IPS-18c (cell line): ENCODE measurements around the gene DNM2.

ENCODE experiments used
- H3K4me3 ChIP-seq: 2 replicates; pipeline ENCODE4 v1.7.0; 2013; ENCODE audit warnings: low read depth, mild to moderate bottlenecking, low read length, moderate library complexity; ENCODE audit not compliant: insufficient read depth
- H3K9me3 ChIP-seq: one replicate; pipeline ENCODE4 v1.6.1; 2013; ENCODE audit warnings: mild to moderate bottlenecking, low read length, moderate library complexity; ENCODE audit not compliant: control insufficient read depth, insufficient read depth

Gene DNM2

GRCh38 chr19:10758978-10759377, 41.1 kb downstream of the DNM2 start:
- Histone ChIP-seq H3K9me3 (no peaks in the 10 kb centered on the region), H3K4me3 (no peak overlapping the region)

GRCh38 chr19:10760273-10760944, 42.5 kb downstream of the DNM2 start:
- Histone ChIP-seq H3K4me3 (no peak overlapping the region), H3K9me3 (no peaks in the 10 kb centered on the region)

DNA sequence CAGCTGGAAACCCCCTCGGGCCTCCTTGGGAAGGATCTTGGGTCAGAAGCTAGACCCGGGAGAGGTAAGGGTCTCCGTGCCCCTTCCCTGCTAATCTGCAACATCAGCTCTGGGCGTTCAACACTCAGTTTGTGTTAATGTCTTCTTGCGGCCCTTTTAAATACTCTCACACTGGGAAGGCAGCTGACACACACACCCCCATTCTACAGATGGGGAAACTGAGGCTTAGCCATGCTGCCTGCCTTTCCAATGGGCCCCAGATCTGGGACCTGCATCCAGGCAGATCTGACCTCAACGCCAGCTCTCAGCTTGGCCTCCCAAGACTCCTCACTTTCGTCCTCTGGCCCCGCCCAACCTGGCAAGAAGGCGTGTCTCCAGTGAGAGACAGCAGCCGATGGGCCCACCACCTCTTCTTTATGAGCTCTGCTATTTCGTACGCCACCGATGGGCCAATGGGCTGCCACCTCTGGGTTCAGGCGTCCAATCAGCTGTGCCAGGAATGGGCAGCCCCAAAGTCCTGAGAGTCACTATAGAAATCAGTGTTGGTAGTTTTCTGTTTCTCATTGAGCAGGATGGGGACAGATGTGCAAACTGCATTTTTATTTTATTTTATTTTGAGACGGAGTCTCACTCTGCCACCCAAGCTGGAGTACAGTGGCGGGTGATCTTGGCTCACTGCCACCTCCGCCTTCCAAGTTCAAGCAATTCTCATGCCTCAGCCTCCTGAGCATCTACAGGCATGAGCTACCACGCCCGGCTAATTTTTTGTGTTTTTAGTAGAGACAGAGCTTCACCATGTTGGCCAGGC, 43.8 kb downstream of the DNM2 start:
- H3K4me3 ChIP-seq: no peak overlapping the region
- no peaks in the 10 kb centered on the region for H3K9me3 ChIP-seq

GRCh38 chr19:10762656-10763055, 44.8 kb downstream of the DNM2 start:
- no peaks in the 10 kb centered on the region for H3K9me3 ChIP-seq

GRCh38 chr19:10763411-10763810, 45.5 kb downstream of the DNM2 start:
- Histone ChIP-seq H3K9me3 (no peaks in the 10 kb centered on the region), H3K4me3 (no peak overlapping the region)

More at GRCh38 chr19:10762656-10763055, 44.8 kb downstream of the DNM2 start:
- H3K4me3 ChIP-seq: no peak overlapping the region

- no peak overlapping the region for H3K4me3 ChIP-seq
- no peaks in the 10 kb centered on the region for H3K9me3 ChIP-seq
Measured at GRCh38 chr19:10763828-10764339, 46.0 kb downstream of the DNM2 start.

DNA sequence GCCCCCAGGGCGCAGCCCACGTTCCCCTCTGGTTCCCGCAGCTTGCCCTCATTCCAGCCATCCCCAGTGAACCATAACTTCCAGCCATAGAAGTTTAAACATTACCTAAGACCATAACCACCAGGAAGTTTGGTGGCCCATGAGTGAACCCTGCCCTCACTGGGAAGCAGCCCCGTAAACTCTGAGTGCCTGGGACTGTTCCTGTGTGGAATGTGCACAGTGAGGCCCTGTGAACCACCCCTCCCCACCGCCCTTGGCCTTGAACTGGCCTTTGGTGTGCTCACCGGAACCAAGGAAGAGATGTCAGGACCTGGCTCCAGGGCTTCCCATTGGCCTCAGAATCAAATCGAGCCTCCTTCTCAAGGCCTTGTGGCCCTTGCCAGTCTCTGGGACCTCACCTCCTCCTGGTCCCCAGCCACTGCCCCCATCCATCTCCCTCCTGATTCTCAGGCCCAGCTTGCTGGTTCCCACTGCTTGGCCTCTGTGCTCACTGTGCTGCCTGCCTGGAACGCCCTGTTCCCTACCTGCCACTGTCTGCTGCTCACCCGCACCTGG, 46.5 kb downstream of the DNM2 start:
- H3K9me3 ChIP-seq: no peaks in the 10 kb centered on the region
- H3K4me3 ChIP-seq: no peak overlapping the region

DNA sequence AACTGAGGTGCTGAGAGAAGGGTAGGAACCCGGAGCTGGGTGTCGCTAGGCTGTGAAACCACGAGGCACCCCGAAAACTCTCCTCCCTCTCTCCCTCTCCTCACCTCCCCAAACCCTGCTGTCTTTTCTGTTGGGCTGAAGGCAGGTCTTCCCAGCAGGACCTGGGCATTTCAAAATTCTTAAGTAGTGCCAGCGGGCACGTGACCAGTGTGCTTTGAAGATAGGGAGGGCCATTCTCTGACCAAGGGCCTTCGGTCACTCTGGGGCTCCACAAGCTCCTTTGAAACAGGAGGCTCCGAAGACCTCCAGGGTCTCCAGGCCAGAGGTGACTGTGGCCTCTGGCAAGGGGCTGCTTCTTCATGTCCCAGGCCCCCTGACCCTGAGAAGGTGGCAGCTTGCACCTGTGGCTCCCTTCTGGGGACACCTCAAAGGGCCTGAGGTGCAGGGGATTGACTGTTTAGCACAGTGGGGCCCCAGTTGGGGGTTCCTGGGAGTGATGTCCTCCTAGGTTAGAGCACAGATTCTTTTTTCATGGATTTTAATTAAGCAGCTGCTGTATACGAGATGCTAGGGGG, 48.3 kb downstream of the DNM2 start:
- Histone ChIP-seq H3K9me3 (no peaks in the 10 kb centered on the region), H3K4me3 (no peak overlapping the region)

GRCh38 chr19:10766671-10767201, 48.9 kb downstream of the DNM2 start:
- Histone ChIP-seq H3K9me3 (no peaks in the 10 kb centered on the region), H3K4me3 (no peak overlapping the region)

- no peaks in the 10 kb centered on the region for H3K9me3 ChIP-seq
- no peak overlapping the region for H3K4me3 ChIP-seq
Measured at GRCh38 chr19:10767726-10768125, 49.8 kb downstream of the DNM2 start.

GRCh38 chr19:10768369-10768768, 50.5 kb downstream of the DNM2 start:
- Histone ChIP-seq H3K9me3 (no peaks in the 10 kb centered on the region), H3K4me3 (no peak overlapping the region)

- Histone ChIP-seq H3K4me3 (no peak overlapping the region), H3K9me3 (no peaks in the 10 kb centered on the region)
Measured at GRCh38 chr19:10768936-10769335, 51.1 kb downstream of the DNM2 start.

DNA sequence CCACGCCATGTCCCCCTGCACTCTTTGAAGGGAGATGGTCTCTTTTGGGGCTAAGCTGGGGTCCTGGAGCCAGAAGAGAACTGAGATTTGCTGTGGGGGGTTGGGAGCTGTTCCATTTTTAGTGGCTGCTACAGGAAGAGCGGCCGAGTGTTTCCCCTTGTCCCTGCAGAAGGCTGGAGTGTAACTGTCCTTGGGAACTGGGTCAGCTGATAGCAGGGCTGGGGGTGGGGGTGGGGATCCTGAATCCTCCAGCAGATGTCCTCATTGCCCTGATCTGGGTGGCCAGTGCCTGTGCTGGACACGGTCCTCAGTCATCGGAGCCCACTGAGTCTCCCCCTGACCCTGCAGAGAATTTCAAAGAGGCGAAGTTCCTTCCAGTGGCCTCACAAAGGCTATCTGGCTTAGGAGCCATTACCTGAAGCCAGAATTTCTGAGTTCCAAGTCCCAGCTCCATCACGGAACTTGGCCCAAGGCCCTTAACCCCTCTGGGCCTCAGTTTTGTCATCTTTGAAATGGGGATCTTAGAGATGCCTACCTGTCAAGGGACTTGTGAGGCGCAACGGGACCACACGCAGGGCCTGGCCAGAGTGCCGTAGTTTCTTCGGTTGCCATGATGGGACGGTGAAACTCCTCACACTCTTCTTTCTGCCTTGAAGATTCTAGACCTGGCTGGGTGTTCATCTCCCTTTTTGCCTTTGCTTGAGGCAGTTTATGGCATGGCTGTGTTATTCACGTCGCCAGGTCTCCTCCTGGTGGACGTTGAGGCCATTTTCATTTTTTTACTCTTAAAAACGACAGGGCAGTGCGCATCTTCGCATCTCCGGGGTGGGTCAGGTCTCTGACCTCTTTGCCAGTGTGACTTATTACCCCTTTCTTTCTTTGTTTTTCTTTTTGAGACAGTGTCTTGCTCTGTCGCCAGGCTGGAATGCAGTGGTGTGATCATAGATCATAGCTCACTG, 51.9 kb downstream of the DNM2 start:
- no peak overlapping the region for H3K4me3 ChIP-seq
- H3K9me3 ChIP-seq: no peaks in the 10 kb centered on the region

GRCh38 chr19:10773969-10774368, 56.1 kb downstream of the DNM2 start:
- no peak overlapping the region for H3K4me3 ChIP-seq
- no peaks in the 10 kb centered on the region for H3K9me3 ChIP-seq

DNA sequence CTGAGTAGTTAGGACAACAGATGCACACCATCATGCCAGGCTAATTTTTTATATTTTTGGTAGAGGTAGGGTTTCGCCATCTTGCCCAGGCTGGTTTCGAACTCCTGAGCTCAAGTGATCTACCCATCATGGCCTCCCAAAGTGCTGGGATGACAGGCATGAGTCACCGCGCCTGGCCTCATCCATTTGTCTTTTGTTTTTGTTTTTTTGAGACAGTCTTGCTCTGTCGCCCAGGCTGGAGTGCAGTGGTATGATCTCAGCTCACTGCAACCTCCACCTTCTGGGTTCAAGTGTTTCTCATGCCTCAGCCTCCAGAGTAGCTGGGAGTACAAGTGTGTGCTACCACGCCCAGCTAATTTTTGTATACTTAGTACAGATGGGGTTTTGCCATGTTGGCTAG, 57.0 kb downstream of the DNM2 start:
- no peaks in the 10 kb centered on the region for H3K9me3 ChIP-seq
- H3K4me3 ChIP-seq: no peak overlapping the region

DNA sequence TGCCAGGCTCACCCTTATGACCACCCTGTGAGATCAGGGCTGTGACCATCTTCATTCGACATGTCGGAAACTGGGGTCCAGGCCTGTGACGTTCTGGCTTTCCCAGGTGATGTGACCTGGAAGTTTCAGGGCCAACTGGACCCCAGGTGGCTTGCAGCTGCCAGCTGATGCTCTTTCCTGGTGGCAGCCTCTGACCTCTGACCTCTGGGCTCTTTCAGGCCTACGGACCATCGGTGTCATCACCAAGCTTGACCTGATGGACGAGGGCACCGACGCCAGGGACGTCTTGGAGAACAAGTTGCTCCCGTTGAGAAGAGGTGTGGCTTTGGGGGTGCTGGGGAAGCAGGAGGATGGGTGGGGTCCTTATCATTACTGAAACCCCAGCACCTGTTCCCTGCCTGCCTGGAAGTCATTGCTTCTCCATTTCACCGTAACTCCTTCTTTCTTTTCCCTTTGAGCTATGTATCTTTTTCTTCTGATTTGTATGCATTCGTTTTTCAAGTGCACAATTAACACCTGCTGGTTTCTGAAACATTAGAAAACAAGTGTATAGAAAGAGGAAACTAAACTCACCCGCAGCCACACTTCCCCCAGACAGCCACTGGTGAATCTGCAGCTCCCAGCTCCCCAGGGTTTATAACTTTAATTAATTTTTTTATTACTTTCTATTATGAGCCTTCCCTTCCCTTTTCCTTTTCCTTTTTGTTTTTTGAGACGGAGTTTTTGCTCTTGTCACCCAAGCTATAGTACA, 59.2 kb downstream of the DNM2 start:
- Histone ChIP-seq H3K9me3 (no peaks in the 10 kb centered on the region), H3K4me3 (no peak overlapping the region)
